ENCODE measurements around the gene MRPL38.

MRPL38 gene

GRCh38 chr17:75881678-75882454 is 22.8 kb downstream of the MRPL38 start:
- H3K27me3 ChIP-seq (ENCODE audit: control insufficient read depth, insufficient read depth, low read length), result peaks cover 21% of the 10 kb centered on the region
- H3K9ac ChIP-seq (ENCODE audit: low read length), result no peak overlapping the region
- H3K4me1 ChIP-seq (ENCODE audit: control insufficient read depth, insufficient read depth, low read length), result peaks cover 6% of the 10 kb centered on the region
- H3K36me3 ChIP-seq (ENCODE audit: control insufficient read depth, insufficient read depth, low read length), result no peaks in the 10 kb centered on the region
- H3K4me3 ChIP-seq (ENCODE audit: low read depth, low read length), result no peak overlapping the region
- H3K27ac ChIP-seq (ENCODE audit: low read depth, low read length), result no peak overlapping the region
- no peaks in the 10 kb centered on the region for H3K9me3 ChIP-seq (ENCODE audit: control insufficient read depth, insufficient read depth, low read depth, low read length)

- Histone ChIP-seq H3K36me3 (ENCODE audit: control insufficient read depth, insufficient read depth, low read length) (no peaks in the 10 kb centered on the region), H3K9ac (ENCODE audit: low read length) (no peak overlapping the region), H3K27ac (ENCODE audit: low read depth, low read length) (no peak overlapping the region), H3K27me3 (ENCODE audit: control insufficient read depth, insufficient read depth, low read length) (peaks cover 25% of the 10 kb centered on the region), H3K9me3 (ENCODE audit: control insufficient read depth, insufficient read depth, low read depth, low read length) (no peaks in the 10 kb centered on the region), H3K4me1 (ENCODE audit: control insufficient read depth, insufficient read depth, low read length) (peaks cover 18% of the 10 kb centered on the region), H3K4me3 (ENCODE audit: low read depth, low read length) (no peak overlapping the region)
Observed at GRCh38 chr17:75880266-75880665, 24.4 kb downstream of the MRPL38 start.

- H3K27ac ChIP-seq (ENCODE audit: low read depth, low read length), result no peak within 1 kb of the TSS
- no peaks in the 10 kb centered on the region for H3K9me3 ChIP-seq (ENCODE audit: control insufficient read depth, insufficient read depth, low read depth, low read length)
- peak within 1 kb of the TSS; percentile 56 for H3K9ac ChIP-seq (ENCODE audit: low read length)
- H3K27me3 ChIP-seq (ENCODE audit: control insufficient read depth, insufficient read depth, low read length), result peaks cover 25% of the 10 kb centered on the region
- H3K4me3 ChIP-seq (ENCODE audit: low read depth, low read length), result peak within 1 kb of the TSS; percentile 72
- peaks cover 18% of the 10 kb centered on the region for H3K4me1 ChIP-seq (ENCODE audit: control insufficient read depth, insufficient read depth, low read length)
- H3K36me3 ChIP-seq (ENCODE audit: control insufficient read depth, insufficient read depth, low read length), result no peaks in the 10 kb centered on the region
Observed at GRCh38 chr17:75878174-75878998, 26.3 kb downstream of the MRPL38 start, which contains the start of gene TRIM47. TSS of gene TRIM47 (minus strand) at chr17:75878581. CDS start at chr17:75878548, 33 bp downstream.

GRCh38 chr17:75877752-75878173 is 26.9 kb downstream of the MRPL38 start:
- Histone ChIP-seq H3K4me1 (ENCODE audit: control insufficient read depth, insufficient read depth, low read length) (peaks cover 23% of the 10 kb centered on the region), H3K36me3 (ENCODE audit: control insufficient read depth, insufficient read depth, low read length) (no peaks in the 10 kb centered on the region), H3K27ac (ENCODE audit: low read depth, low read length) (no peak overlapping the region), H3K27me3 (ENCODE audit: control insufficient read depth, insufficient read depth, low read length) (peaks cover 25% of the 10 kb centered on the region), H3K9me3 (ENCODE audit: control insufficient read depth, insufficient read depth, low read depth, low read length) (no peaks in the 10 kb centered on the region), H3K9ac (ENCODE audit: low read length) (peak overlapping the region; percentile 56), H3K4me3 (ENCODE audit: low read depth, low read length) (peak overlapping the region; percentile 72)

GRCh38 chr17:75876938-75877751 is 27.5 kb downstream of the MRPL38 start:
- Histone ChIP-seq H3K4me1 (ENCODE audit: control insufficient read depth, insufficient read depth, low read length) (peaks cover 27% of the 10 kb centered on the region), H3K27me3 (ENCODE audit: control insufficient read depth, insufficient read depth, low read length) (peaks cover 25% of the 10 kb centered on the region), H3K27ac (ENCODE audit: low read depth, low read length) (no peak overlapping the region), H3K36me3 (ENCODE audit: control insufficient read depth, insufficient read depth, low read length) (no peaks in the 10 kb centered on the region), H3K9me3 (ENCODE audit: control insufficient read depth, insufficient read depth, low read depth, low read length) (no peaks in the 10 kb centered on the region), H3K4me3 (ENCODE audit: low read depth, low read length) (peak overlapping the region; percentile 72), H3K9ac (ENCODE audit: low read length) (peak overlapping the region; percentile 56)

- Histone ChIP-seq H3K36me3 (ENCODE audit: control insufficient read depth, insufficient read depth, low read length) (no peaks in the 10 kb centered on the region), H3K9ac (ENCODE audit: low read length) (no peak overlapping the region), H3K27me3 (ENCODE audit: control insufficient read depth, insufficient read depth, low read length) (peaks cover 25% of the 10 kb centered on the region), H3K4me1 (ENCODE audit: control insufficient read depth, insufficient read depth, low read length) (peaks cover 27% of the 10 kb centered on the region), H3K9me3 (ENCODE audit: control insufficient read depth, insufficient read depth, low read depth, low read length) (no peaks in the 10 kb centered on the region), H3K4me3 (ENCODE audit: low read depth, low read length) (no peak overlapping the region), H3K27ac (ENCODE audit: low read depth, low read length) (no peak overlapping the region)
Observed at GRCh38 chr17:75876190-75876937, 28.3 kb downstream of the MRPL38 start.

GRCh38 chr17:75875940-75876189 is 28.8 kb downstream of the MRPL38 start:
- no peaks in the 10 kb centered on the region for H3K9me3 ChIP-seq (ENCODE audit: control insufficient read depth, insufficient read depth, low read depth, low read length)
- H3K4me1 ChIP-seq (ENCODE audit: control insufficient read depth, insufficient read depth, low read length), result peaks cover 28% of the 10 kb centered on the region
- H3K27me3 ChIP-seq (ENCODE audit: control insufficient read depth, insufficient read depth, low read length), result peaks cover 25% of the 10 kb centered on the region
- H3K9ac ChIP-seq (ENCODE audit: low read length), result no peak overlapping the region
- no peaks in the 10 kb centered on the region for H3K36me3 ChIP-seq (ENCODE audit: control insufficient read depth, insufficient read depth, low read length)
- H3K27ac ChIP-seq (ENCODE audit: low read depth, low read length), result no peak overlapping the region
- no peak overlapping the region for H3K4me3 ChIP-seq (ENCODE audit: low read depth, low read length)

- Histone ChIP-seq H3K27me3 (ENCODE audit: control insufficient read depth, insufficient read depth, low read length) (peaks cover 25% of the 10 kb centered on the region), H3K9ac (ENCODE audit: low read length) (no peak overlapping the region), H3K27ac (ENCODE audit: low read depth, low read length) (no peak overlapping the region), H3K4me3 (ENCODE audit: low read depth, low read length) (no peak overlapping the region), H3K4me1 (ENCODE audit: control insufficient read depth, insufficient read depth, low read length) (peaks cover 31% of the 10 kb centered on the region), H3K36me3 (ENCODE audit: control insufficient read depth, insufficient read depth, low read length) (no peaks in the 10 kb centered on the region), H3K9me3 (ENCODE audit: control insufficient read depth, insufficient read depth, low read depth, low read length) (no peaks in the 10 kb centered on the region)
Observed at GRCh38 chr17:75875182-75875939, 29.3 kb downstream of the MRPL38 start.

GRCh38 chr17:75874323-75875181 is 30.1 kb downstream of the MRPL38 start:
- H3K4me1 ChIP-seq (ENCODE audit: control insufficient read depth, insufficient read depth, low read length), result peaks cover 36% of the 10 kb centered on the region
- H3K27me3 ChIP-seq (ENCODE audit: control insufficient read depth, insufficient read depth, low read length), result peaks cover 25% of the 10 kb centered on the region
- H3K27ac ChIP-seq (ENCODE audit: low read depth, low read length), result no peak overlapping the region

More at GRCh38 chr17:75874323-75875181, 30.1 kb downstream of the MRPL38 start:
- Histone ChIP-seq H3K36me3 (ENCODE audit: control insufficient read depth, insufficient read depth, low read length) (no peaks in the 10 kb centered on the region), H3K9me3 (ENCODE audit: control insufficient read depth, insufficient read depth, low read depth, low read length) (no peaks in the 10 kb centered on the region), H3K4me3 (ENCODE audit: low read depth, low read length) (no peak overlapping the region), H3K9ac (ENCODE audit: low read length) (no peak overlapping the region)
